Loucy (cell line): ENCODE measurements around the gene FAM24A.

ENCODE experiments used
- EZH2phosphoT487 ChIP-seq: fragments of 200-600 bp; IDR thresholded peaks from 2 replicates; pipeline ENCODE4 v1.6.1; 2018; ENCODE audit warnings: antibody characterized with exemption, mild to moderate bottlenecking, moderate library complexity, borderline replicate concordance
- TF ChIP-seq, protein P1 (sequence below): fragments of 200-600 bp; sonication (generic); conservative IDR thresholded peaks from 2 replicates; pipeline ENCODE4 v1.5.1; 2014; ENCODE audit warnings: mild to moderate bottlenecking, antibody characterized with exemption, low read length

DNA sequence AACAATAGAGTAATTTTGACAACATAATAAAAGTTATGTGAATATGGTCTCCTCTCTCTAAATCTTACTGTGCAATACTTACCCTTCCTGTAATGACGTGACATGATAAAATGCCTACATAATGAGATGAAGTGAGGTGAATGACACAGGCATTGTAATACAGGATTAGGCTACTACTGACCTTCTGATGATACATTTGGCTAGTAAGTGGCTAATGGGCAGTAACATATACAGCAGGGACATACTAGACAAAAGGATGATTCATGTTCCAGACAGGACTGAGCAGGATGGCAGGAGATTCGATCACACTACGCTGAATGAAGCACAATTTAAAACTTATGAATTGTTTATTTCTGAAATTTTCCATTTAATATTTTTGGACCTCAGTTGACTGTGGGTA, 38.9 kb downstream of the FAM24A start:
- TF ChIP-seq, protein P1, sequence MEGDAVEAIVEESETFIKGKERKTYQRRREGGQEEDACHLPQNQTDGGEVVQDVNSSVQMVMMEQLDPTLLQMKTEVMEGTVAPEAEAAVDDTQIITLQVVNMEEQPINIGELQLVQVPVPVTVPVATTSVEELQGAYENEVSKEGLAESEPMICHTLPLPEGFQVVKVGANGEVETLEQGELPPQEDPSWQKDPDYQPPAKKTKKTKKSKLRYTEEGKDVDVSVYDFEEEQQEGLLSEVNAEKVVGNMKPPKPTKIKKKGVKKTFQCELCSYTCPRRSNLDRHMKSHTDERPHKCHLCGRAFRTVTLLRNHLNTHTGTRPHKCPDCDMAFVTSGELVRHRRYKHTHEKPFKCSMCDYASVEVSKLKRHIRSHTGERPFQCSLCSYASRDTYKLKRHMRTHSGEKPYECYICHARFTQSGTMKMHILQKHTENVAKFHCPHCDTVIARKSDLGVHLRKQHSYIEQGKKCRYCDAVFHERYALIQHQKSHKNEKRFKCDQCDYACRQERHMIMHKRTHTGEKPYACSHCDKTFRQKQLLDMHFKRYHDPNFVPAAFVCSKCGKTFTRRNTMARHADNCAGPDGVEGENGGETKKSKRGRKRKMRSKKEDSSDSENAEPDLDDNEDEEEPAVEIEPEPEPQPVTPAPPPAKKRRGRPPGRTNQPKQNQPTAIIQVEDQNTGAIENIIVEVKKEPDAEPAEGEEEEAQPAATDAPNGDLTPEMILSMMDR = no peak
- no peak for TF ChIP-seq EZH2phosphoT487
